ENCODE measurements around the gene CLCN7. TPM values are rescaled to one million over a fixed set of nuclear protein-coding genes. Genes with fewer than 3 reads are reported as not detected.

Gene CLCN7
- total RNA-seq, 2 experiments from 2014 or later: 31.1 to 62.4 TPM

DNA sequence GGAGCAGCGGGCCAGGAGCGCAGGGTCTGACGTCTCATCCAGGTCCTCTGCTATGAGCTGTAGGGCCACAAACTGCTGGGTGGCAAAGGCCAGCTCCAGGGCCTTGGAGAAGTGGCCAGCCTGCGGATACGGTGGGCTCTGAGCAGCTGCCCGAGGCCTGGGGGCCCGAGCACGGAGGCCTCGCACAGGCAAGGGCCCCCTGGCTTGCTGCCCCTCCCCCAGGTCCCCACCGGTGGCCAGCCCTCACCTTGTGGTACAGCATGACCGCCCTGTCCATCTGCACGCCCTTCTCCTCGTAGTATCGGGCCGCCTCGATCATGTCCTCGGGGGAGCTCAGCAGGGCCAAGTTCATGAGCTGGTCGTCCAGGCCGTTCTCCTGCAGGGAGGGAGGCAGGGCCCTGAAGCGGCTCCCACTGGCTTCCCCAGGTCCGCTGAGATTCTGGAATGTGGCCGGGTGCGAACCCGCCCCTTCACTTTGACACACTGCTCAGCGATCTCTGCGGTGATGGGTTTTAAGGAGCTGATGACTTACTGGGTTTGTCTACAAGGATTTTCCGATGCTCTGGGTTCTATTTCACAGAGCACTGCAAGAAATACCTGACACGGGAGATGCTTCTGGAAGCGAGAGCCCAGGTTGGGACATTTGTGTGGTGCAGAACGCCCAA lies 48.9 kb upstream of the CLCN7 start:
- Histone ChIP-seq H3K9me3 (ENCODE audit: low read length) (no peaks in the 10 kb centered on the region), H4K20me1 (ENCODE audit: insufficient read depth, low read length) (no peaks in the 10 kb centered on the region), H3K4me2 (ENCODE audit: low read length) (no peak overlapping the region), H3K4me1 (ENCODE audit: insufficient read depth, low read length, poor library complexity, severe bottlenecking) (no peaks in the 10 kb centered on the region), H3K36me3 (ENCODE audit: insufficient read depth, low read length) (no peaks in the 10 kb centered on the region), H3K79me2 (ENCODE audit: insufficient read depth, low read depth, low read length) (no peaks in the 10 kb centered on the region), H3K27ac (ENCODE audit: low read depth, low read length, poor library complexity, severe bottlenecking) (no peak overlapping the region), H3K9me2 (ENCODE audit: insufficient read depth, low read length) (no peaks in the 10 kb centered on the region), H2AFZ (ENCODE audit: low read length) (no peak overlapping the region), H3K4me3 (ENCODE audit: low read depth, low read length, poor library complexity, severe bottlenecking) (no peak overlapping the region)
- no peak for DNase-seq (ENCODE audit: low spot score)
- intact Hi-C loops (cut with micrococcal nuclease; ENCODE audit: unreplicated experiment): no loop called here
- CTCF ChIA-PET (ENCODE audit: unreplicated experiment): no interaction called here
- TF ChIP-seq, protein P1, sequence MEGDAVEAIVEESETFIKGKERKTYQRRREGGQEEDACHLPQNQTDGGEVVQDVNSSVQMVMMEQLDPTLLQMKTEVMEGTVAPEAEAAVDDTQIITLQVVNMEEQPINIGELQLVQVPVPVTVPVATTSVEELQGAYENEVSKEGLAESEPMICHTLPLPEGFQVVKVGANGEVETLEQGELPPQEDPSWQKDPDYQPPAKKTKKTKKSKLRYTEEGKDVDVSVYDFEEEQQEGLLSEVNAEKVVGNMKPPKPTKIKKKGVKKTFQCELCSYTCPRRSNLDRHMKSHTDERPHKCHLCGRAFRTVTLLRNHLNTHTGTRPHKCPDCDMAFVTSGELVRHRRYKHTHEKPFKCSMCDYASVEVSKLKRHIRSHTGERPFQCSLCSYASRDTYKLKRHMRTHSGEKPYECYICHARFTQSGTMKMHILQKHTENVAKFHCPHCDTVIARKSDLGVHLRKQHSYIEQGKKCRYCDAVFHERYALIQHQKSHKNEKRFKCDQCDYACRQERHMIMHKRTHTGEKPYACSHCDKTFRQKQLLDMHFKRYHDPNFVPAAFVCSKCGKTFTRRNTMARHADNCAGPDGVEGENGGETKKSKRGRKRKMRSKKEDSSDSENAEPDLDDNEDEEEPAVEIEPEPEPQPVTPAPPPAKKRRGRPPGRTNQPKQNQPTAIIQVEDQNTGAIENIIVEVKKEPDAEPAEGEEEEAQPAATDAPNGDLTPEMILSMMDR (conservative IDR thresholded peaks at IDR 0.05; ENCODE audit: low read length): no peak
- no peak for TF ChIP-seq EZH2phosphoT487 (IDR thresholded peaks at IDR 0.05; ENCODE audit: borderline replicate concordance, low read depth, low read length)
- no TSS peak for BruUV-seq (replicated peaks)
- POLR2A ChIA-PET: no interaction called here

DNA sequence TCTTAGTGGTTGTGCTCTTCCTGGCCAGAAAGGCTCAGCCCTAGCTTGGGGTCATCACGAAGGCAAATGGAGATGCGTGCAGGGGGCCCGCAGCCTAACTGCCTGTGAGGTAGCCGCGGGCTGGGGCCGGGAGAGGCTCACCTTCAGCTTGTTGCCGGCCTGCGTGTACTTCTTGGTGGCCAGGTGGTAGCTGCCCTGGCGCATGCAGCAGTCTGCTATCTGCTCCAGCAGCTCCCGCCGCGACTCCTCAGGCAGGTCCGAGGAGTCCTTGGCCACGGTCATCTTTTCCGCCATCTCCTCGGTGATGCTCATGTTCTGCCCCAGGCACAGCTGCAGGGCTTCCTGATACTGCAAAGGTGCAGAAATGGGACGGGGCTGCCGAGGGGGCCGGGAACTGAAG lies 45.6 kb upstream of the CLCN7 start:
- Histone ChIP-seq H3K9me2 (ENCODE audit: insufficient read depth, low read length) (no peaks in the 10 kb centered on the region), H3K36me3 (ENCODE audit: insufficient read depth, low read length) (no peaks in the 10 kb centered on the region), H3K4me2 (ENCODE audit: low read length) (no peak overlapping the region), H2AFZ (ENCODE audit: low read length) (no peak overlapping the region), H3K9me3 (ENCODE audit: low read length) (no peaks in the 10 kb centered on the region), H3K4me1 (ENCODE audit: insufficient read depth, low read length, poor library complexity, severe bottlenecking) (no peaks in the 10 kb centered on the region), H3K4me3 (ENCODE audit: low read depth, low read length, poor library complexity, severe bottlenecking) (no peak overlapping the region), H3K27ac (ENCODE audit: low read depth, low read length, poor library complexity, severe bottlenecking) (no peak overlapping the region), H3K79me2 (ENCODE audit: insufficient read depth, low read depth, low read length) (no peaks in the 10 kb centered on the region), H4K20me1 (ENCODE audit: insufficient read depth, low read length) (no peaks in the 10 kb centered on the region)
- BruUV-seq (replicated peaks): no TSS peak
- CTCF ChIA-PET (ENCODE audit: unreplicated experiment): no interaction called here
- no peak for TF ChIP-seq EZH2phosphoT487 (IDR thresholded peaks at IDR 0.05; ENCODE audit: borderline replicate concordance, low read depth, low read length)
- TF ChIP-seq, protein P1 (conservative IDR thresholded peaks at IDR 0.05; ENCODE audit: low read length): no peak
- POLR2A ChIA-PET: no interaction called here
- intact Hi-C loops (cut with micrococcal nuclease; ENCODE audit: unreplicated experiment): no loop called here
- no peak for DNase-seq (ENCODE audit: low spot score)

DNA sequence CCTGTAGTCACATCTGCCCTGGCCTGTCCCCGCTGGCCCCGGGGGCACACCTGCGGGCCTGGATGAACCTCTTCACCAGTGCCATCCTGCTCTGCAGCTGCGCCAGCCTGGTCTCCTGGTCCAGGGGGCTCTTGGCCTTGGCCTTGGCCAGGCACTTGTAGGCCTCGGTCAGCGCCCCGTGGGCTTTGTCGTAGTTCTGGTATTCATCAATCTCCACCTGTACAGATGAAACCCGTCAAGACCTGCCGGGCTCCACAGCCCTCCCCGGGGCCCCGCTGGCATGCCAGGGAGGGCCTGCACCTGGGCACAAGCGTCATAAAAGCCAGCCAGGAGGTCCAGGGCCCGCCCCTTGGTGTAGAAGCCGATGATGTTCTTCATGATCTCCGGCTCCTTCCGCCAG lies 45.0 kb upstream of the CLCN7 start:
- Histone ChIP-seq H3K9me3 (ENCODE audit: low read length) (no peaks in the 10 kb centered on the region), H3K4me3 (ENCODE audit: low read depth, low read length, poor library complexity, severe bottlenecking) (no peak overlapping the region), H2AFZ (ENCODE audit: low read length) (no peak overlapping the region), H3K4me1 (ENCODE audit: insufficient read depth, low read length, poor library complexity, severe bottlenecking) (no peaks in the 10 kb centered on the region), H3K36me3 (ENCODE audit: insufficient read depth, low read length) (no peaks in the 10 kb centered on the region), H3K79me2 (ENCODE audit: insufficient read depth, low read depth, low read length) (no peaks in the 10 kb centered on the region), H3K4me2 (ENCODE audit: low read length) (no peak overlapping the region), H3K9me2 (ENCODE audit: insufficient read depth, low read length) (no peaks in the 10 kb centered on the region), H4K20me1 (ENCODE audit: insufficient read depth, low read length) (no peaks in the 10 kb centered on the region), H3K27ac (ENCODE audit: low read depth, low read length, poor library complexity, severe bottlenecking) (no peak overlapping the region)
- BruUV-seq (replicated peaks): no TSS peak
- TF ChIP-seq, protein P1 (conservative IDR thresholded peaks at IDR 0.05; ENCODE audit: low read length): no peak
- no peak for TF ChIP-seq EZH2phosphoT487 (IDR thresholded peaks at IDR 0.05; ENCODE audit: borderline replicate concordance, low read depth, low read length)
- DNase-seq (ENCODE audit: low spot score): no peak
- CTCF ChIA-PET (ENCODE audit: unreplicated experiment): no interaction called here
- intact Hi-C loops (cut with micrococcal nuclease; ENCODE audit: unreplicated experiment): no loop called here
- POLR2A ChIA-PET: no interaction called here
